ENCODE data around the gene CLEC16A. TPM values are rescaled to one million over a fixed set of nuclear protein-coding genes. Genes with fewer than 3 reads are reported as not detected.

CLEC16A gene
- total and polyA plus RNA-seq, 2 experiments from 2014 or later: 9.9 to 24.1 TPM

DNA sequence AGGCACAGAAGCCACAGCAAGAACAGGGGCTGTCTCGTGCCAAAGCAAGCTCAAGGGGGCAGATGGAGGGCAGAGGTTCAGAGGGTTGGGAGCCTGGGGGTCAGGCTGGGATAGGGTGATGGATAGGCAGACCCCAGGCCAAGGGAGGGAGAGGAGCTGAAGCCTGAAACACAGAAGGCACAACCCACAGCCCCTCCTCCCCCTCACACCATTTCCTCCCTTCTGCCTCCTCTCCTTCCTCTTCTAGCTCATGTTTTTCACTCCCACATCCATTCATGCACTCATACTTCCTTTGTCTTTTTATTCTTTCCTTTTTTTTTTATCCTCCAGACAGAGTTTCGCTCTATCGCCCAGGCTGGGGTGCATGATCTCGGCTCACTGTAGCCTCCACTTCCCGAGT lies 250.5 kb downstream of the CLEC16A start:
- no peak for ATAC-seq
- peaks cover 20% of the 10 kb centered on the region for H3K27me3 Mint-ChIP-seq (ENCODE audit: insufficient read depth, low read depth, poor library complexity)

GRCh38 chr16:11196286-11196828 lies 252.0 kb downstream of the CLEC16A start:
- H4K20me1 ChIP-seq (replicated peaks; ENCODE audit: insufficient read depth): no peaks in the 10 kb centered on the region
- no peaks in the 10 kb centered on the region for H3F3A ChIP-seq (replicated peaks; ENCODE audit: low read depth)
- Mint-ChIP-seq H3K27ac (no peak overlapping the region), H3K4me1 (peaks cover 13% of the 10 kb centered on the region), H3K27me3 (ENCODE audit: insufficient read depth, low read depth, poor library complexity) (peaks cover 15% of the 10 kb centered on the region), H3K4me3 (no peak overlapping the region), H3K36me3 (ENCODE audit: low read depth) (peaks cover 5% of the 10 kb centered on the region; the same call in 1 of the 3 replicates), H3K9me3 (peaks cover 9% of the 10 kb centered on the region; the same call in 2 of the 3 replicates)
- H3K9me2 ChIP-seq (ENCODE audit: insufficient read depth): no peaks in the 10 kb centered on the region
- no peak for ATAC-seq
- H3K4me2 ChIP-seq: no peak overlapping the region
- H3K36me3 ChIP-seq (ENCODE audit: insufficient read depth): no peaks in the 10 kb centered on the region
- DNase-seq (ENCODE audit: low spot score): no peak
- H3K27ac ChIP-seq (ENCODE audit: low read depth): no peak overlapping the region
- H3K79me2 ChIP-seq (replicated peaks; ENCODE audit: insufficient read depth): no peaks in the 10 kb centered on the region
- no peak overlapping the region for H3K4me3 ChIP-seq
- H2AFZ ChIP-seq: no peak overlapping the region
- peaks cover 10% of the 10 kb centered on the region for H3K4me1 ChIP-seq (ENCODE audit: insufficient read depth)
- H3K27me3 ChIP-seq (ENCODE audit: insufficient read depth): no peaks in the 10 kb centered on the region
- no peak for TF ChIP-seq EZH2 (IDR thresholded peaks at IDR 0.05; ENCODE audit: low read depth, unreplicated experiment)
- no peak for TF ChIP-seq EZH2phosphoT487 (IDR thresholded peaks at IDR 0.05; ENCODE audit: unreplicated experiment)
- TF ChIP-seq CTCF (conservative IDR thresholded peaks at IDR 0.05; ENCODE audit: low read depth in 2 of 2): no peak
- TF ChIP-seq JUNB (IDR thresholded peaks at IDR 0.05; ENCODE audit: unreplicated experiment): no peak
- no peak for TF ChIP-seq STAT1 (IDR thresholded peaks at IDR 0.05; ENCODE audit: unreplicated experiment)

More for the DNA sequence above, 250.5 kb downstream of the CLEC16A start:
- no peak overlapping the region for H3K27ac ChIP-seq (ENCODE audit: low read depth)
- no peak overlapping the region for H3K4me3 ChIP-seq
- H2AFZ ChIP-seq: no peak overlapping the region
- DNase-seq (ENCODE audit: low spot score): no peak
- H3K36me3 Mint-ChIP-seq (ENCODE audit: low read depth): peaks cover 5% of the 10 kb centered on the region; the same call in 1 of the 3 replicates
- peaks cover 5% of the 10 kb centered on the region for H3K4me1 Mint-ChIP-seq
- H3K4me3 Mint-ChIP-seq: no peak overlapping the region
- no peak overlapping the region for H3K27ac Mint-ChIP-seq
- no peaks in the 10 kb centered on the region for H3K36me3 ChIP-seq (ENCODE audit: insufficient read depth)
- no peaks in the 10 kb centered on the region; the same call in 1 of the 2 replicates for H3K4me1 ChIP-seq (ENCODE audit: insufficient read depth)
- H3K79me2 ChIP-seq (replicated peaks; ENCODE audit: insufficient read depth): no peaks in the 10 kb centered on the region
- H3K9me2 ChIP-seq (ENCODE audit: insufficient read depth): no peaks in the 10 kb centered on the region
- no peaks in the 10 kb centered on the region for H3K27me3 ChIP-seq (ENCODE audit: insufficient read depth)
- TF ChIP-seq EZH2 (IDR thresholded peaks at IDR 0.05; ENCODE audit: low read depth, unreplicated experiment): no peak
- TF ChIP-seq STAT1 (IDR thresholded peaks at IDR 0.05; ENCODE audit: unreplicated experiment): no peak
- no peak for TF ChIP-seq EZH2phosphoT487 (IDR thresholded peaks at IDR 0.05; ENCODE audit: unreplicated experiment)
- TF ChIP-seq NANOG (IDR thresholded peaks at IDR 0.05; ENCODE audit: borderline replicate concordance): no peak
- TF ChIP-seq, protein P1, sequence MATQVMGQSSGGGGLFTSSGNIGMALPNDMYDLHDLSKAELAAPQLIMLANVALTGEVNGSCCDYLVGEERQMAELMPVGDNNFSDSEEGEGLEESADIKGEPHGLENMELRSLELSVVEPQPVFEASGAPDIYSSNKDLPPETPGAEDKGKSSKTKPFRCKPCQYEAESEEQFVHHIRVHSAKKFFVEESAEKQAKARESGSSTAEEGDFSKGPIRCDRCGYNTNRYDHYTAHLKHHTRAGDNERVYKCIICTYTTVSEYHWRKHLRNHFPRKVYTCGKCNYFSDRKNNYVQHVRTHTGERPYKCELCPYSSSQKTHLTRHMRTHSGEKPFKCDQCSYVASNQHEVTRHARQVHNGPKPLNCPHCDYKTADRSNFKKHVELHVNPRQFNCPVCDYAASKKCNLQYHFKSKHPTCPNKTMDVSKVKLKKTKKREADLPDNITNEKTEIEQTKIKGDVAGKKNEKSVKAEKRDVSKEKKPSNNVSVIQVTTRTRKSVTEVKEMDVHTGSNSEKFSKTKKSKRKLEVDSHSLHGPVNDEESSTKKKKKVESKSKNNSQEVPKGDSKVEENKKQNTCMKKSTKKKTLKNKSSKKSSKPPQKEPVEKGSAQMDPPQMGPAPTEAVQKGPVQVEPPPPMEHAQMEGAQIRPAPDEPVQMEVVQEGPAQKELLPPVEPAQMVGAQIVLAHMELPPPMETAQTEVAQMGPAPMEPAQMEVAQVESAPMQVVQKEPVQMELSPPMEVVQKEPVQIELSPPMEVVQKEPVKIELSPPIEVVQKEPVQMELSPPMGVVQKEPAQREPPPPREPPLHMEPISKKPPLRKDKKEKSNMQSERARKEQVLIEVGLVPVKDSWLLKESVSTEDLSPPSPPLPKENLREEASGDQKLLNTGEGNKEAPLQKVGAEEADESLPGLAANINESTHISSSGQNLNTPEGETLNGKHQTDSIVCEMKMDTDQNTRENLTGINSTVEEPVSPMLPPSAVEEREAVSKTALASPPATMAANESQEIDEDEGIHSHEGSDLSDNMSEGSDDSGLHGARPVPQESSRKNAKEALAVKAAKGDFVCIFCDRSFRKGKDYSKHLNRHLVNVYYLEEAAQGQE (IDR thresholded peaks at IDR 0.05; ENCODE audit: unreplicated experiment): no peak
- TF ChIP-seq ETS1 (IDR thresholded peaks at IDR 0.05): no peak
- no peak for TF ChIP-seq JUNB (IDR thresholded peaks at IDR 0.05; ENCODE audit: unreplicated experiment)
- no peak overlapping the region for H3K4me2 ChIP-seq
- H3F3A ChIP-seq (replicated peaks; ENCODE audit: low read depth): no peaks in the 10 kb centered on the region
- H4K20me1 ChIP-seq (replicated peaks; ENCODE audit: insufficient read depth): no peaks in the 10 kb centered on the region
- H3K9me3 Mint-ChIP-seq: peaks cover 9% of the 10 kb centered on the region; the same call in 2 of the 3 replicates

All from GM23338 (cell line).